Gastrocnemius medialis (tissue), 4 donors: ENCODE results near the gene ECT2L. TPM values are rescaled to one million over a fixed set of nuclear protein-coding genes. Genes with fewer than 3 reads are reported as not detected.

Experiments used
- ATAC-seq, 2 donors: fragments of 150-250 bp; one replicate each; pipeline ENCODE4 v1.9.1; 2016
- DNase-seq, 2 donors: peaks; one replicate each; pipeline ENCODE4 v3.0.0-alpha.2; 2019
- H3K27ac ChIP-seq, 4 donors: fragments of 200-600 bp; sonication (generic); 1 replicate in 1 of 4; 2 replicates in 3 of 4; pipeline ENCODE4 v1.5.1; 2016 to 2018; ENCODE audit warnings: mild to moderate bottlenecking in 2 of 4, moderate library complexity in 1 of 4
- H3K27me3 ChIP-seq, 3 donors: fragments of 200-600 bp; sonication (generic) in 2 of 3; 1 replicate in 1 of 3; 2 replicates in 2 of 3; pipeline versions ENCODE4 v1.5.1 to v1.6.0; 2016 to 2019; ENCODE audit warnings: mild to moderate bottlenecking in 1 of 3, moderate library complexity in 1 of 3
- H3K36me3 ChIP-seq, 2 donors: fragments of 200-600 bp; sonication (generic) in 1 of 2; one replicate each; pipeline ENCODE4 v1.5.1; 2017 to 2018
- H3K4me1 ChIP-seq, 2 donors: fragments of 200-600 bp; sonication (generic) in 1 of 2; one replicate each; pipeline ENCODE4 v1.5.1; 2016 to 2017; ENCODE audit warnings: mild to moderate bottlenecking in 2 of 2
- H3K4me3 ChIP-seq, 4 donors: fragments of 200-600 bp; sonication (generic) in 3 of 4; 1 replicate in 1 of 4; 2 replicates in 3 of 4; pipeline ENCODE4 v1.5.1; 2016 to 2019; ENCODE audit warnings: mild to moderate bottlenecking in 2 of 4
- H3K9me3 ChIP-seq, 3 donors: fragments of 200-600 bp; sonication (generic) in 2 of 3; 1 replicate in 1 of 3; 2 replicates in 2 of 3; pipeline ENCODE4 v1.5.1; 2016 to 2019
- POLR2A ChIP-seq, 2 donors: fragments of 450-650 bp; IDR thresholded peaks; one replicate each; pipeline ENCODE4 v1.6.1; 2017; ENCODE audit warnings: antibody characterized with exemption in 2 of 2, mild to moderate bottlenecking in 2 of 2, moderate library complexity in 2 of 2
- in situ Hi-C, 4 donors: fragments of 200-750 bp; cut with MboI; loops; one replicate each; pipeline versions ENCODE4 v1.15.0 to v1.8.0; 2017; ENCODE audit warnings: low sequenced_read_pairs in 4 of 4
- intact Hi-C: fragments of 100-400 bp; cut with DNase I; formaldehyde crosslinking; loops from one replicate; pipeline ENCODE4 v1.15.1; 2023; ENCODE audit warnings: low total_unique reads
- total RNA-seq, 4 donors: library from RNA; depleted of rRNA; stranded (reverse); fragments of >200 nt; gene quantifications; one replicate each; pipeline versions ENCODE4 v1.1.0 to v1.2.3, GENCODE V29; 2016
- TF ChIP-seq, protein P1 (sequence below), 5 experiments: fragments of 450-650 bp in 3 of 5; fragments of 200-600 bp in 2 of 5; sonication (generic) in 2 of 5; IDR thresholded peaks in 4 of 5; conservative IDR thresholded peaks in 1 of 5; 1 replicate in 4 of 5; 2 replicates in 1 of 5; pipeline ENCODE4 v1.5.1; 2016 to 2019; ENCODE audit warnings: antibody characterized with exemption in 5 of 5, mild to moderate bottlenecking in 3 of 5, moderate library complexity in 3 of 5

Gene ECT2L
- total RNA-seq, 4 donors from 2014 or later = not detected

DNA sequence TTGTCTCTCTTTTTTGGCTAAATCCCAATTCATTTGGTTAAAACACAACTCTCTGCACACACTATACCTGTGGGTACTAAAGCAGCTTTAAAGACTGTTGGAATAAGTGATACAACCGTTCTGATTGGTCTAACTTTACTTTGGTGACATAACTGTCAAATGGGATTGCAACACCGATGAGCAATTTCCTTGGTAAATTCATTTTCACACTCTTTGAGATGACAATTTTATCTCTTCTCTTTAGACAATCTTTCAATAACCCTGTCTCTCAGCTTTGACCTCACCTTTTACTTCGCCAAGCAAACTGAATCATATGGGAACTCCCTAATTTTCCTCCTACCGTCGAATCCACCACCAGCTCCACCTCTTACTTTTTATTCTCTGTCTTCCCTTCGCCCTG is 60.8 kb downstream of the ECT2L start:
- Histone ChIP-seq H3K9me3 (no peaks in the 10 kb centered on the region), H3K4me3 (no peak overlapping the region), H3K27me3 (no peaks in the 10 kb centered on the region), H3K27ac (no peak overlapping the region), H3K36me3 (no peaks in the 10 kb centered on the region), H3K4me1 (no peaks in the 10 kb centered on the region)
- in situ Hi-C loops (no loop called here), intact Hi-C loops (no loop called here)
- DNase-seq = no peak
- no peak for TF ChIP-seq POLR2A (IDR thresholded peaks at IDR 0.05)
- TF ChIP-seq, protein P1, sequence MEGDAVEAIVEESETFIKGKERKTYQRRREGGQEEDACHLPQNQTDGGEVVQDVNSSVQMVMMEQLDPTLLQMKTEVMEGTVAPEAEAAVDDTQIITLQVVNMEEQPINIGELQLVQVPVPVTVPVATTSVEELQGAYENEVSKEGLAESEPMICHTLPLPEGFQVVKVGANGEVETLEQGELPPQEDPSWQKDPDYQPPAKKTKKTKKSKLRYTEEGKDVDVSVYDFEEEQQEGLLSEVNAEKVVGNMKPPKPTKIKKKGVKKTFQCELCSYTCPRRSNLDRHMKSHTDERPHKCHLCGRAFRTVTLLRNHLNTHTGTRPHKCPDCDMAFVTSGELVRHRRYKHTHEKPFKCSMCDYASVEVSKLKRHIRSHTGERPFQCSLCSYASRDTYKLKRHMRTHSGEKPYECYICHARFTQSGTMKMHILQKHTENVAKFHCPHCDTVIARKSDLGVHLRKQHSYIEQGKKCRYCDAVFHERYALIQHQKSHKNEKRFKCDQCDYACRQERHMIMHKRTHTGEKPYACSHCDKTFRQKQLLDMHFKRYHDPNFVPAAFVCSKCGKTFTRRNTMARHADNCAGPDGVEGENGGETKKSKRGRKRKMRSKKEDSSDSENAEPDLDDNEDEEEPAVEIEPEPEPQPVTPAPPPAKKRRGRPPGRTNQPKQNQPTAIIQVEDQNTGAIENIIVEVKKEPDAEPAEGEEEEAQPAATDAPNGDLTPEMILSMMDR (IDR thresholded peaks at IDR 0.05 in 4 of 5, conservative IDR thresholded peaks at IDR 0.05 in 1 of 5) = no peak
- no peak for ATAC-seq

DNA sequence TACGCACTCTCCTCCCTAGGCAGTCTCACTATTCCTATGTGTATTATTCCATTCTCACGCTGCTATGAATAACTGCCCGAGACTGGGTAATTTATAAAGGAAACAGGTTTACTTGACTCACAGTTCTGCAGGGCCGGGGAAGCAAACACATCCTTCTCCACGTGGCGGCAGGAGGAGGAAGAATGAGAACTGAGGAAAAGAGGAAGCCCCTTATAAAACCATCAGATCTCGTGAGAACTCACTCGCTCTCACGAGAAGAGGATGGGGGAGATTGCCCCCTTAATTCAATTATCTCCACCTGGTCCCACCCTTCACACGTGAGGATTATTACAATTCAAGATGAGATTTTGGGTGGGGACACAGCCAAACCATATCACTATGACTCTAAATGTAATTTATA is 61.9 kb downstream of the ECT2L start:
- Histone ChIP-seq H3K9me3 (no peaks in the 10 kb centered on the region), H3K4me1 (no peaks in the 10 kb centered on the region), H3K36me3 (no peaks in the 10 kb centered on the region), H3K27ac (no peak overlapping the region), H3K27me3 (no peaks in the 10 kb centered on the region), H3K4me3 (no peak overlapping the region)
- in situ Hi-C loops = no loop called here
- DNase-seq = no peak
- intact Hi-C loops = no loop called here
- no peak for ATAC-seq
- TF ChIP-seq, protein P1 (IDR thresholded peaks at IDR 0.05 in 4 of 5, conservative IDR thresholded peaks at IDR 0.05 in 1 of 5) = no peak
- TF ChIP-seq POLR2A (IDR thresholded peaks at IDR 0.05) = no peak

DNA sequence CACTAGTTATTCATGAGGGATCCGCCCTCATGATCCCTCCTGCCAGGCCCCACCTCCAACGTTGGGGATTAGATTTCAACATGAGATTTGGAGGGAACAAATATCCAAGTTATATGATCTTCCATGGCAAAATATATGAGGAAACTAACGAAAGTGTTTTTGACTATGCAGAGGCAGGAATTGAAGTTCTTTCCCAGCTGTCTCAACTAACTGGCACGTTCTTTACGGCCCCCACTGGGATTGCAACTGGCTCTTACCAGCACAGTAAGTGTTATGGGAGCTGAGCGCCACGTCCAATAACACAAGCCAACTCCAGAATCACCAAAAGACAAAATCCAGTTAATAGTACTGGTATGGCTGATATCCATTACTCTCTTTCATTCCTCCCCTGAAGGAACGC is 66.6 kb downstream of the ECT2L start:
- Histone ChIP-seq H3K27ac (no peak overlapping the region), H3K36me3 (no peaks in the 10 kb centered on the region), H3K9me3 (no peaks in the 10 kb centered on the region), H3K4me3 (no peak overlapping the region), H3K27me3 (no peaks in the 10 kb centered on the region), H3K4me1 (no peaks in the 10 kb centered on the region)
- intact Hi-C loops (no loop called here), in situ Hi-C loops (no loop called here)
- ATAC-seq (peak in 1 of 2 donors; percentile 50), DNase-seq (no peak)
- no peak for TF ChIP-seq POLR2A (IDR thresholded peaks at IDR 0.05)
- TF ChIP-seq, protein P1 (IDR thresholded peaks at IDR 0.05 in 4 of 5, conservative IDR thresholded peaks at IDR 0.05 in 1 of 5) = no peak

DNA sequence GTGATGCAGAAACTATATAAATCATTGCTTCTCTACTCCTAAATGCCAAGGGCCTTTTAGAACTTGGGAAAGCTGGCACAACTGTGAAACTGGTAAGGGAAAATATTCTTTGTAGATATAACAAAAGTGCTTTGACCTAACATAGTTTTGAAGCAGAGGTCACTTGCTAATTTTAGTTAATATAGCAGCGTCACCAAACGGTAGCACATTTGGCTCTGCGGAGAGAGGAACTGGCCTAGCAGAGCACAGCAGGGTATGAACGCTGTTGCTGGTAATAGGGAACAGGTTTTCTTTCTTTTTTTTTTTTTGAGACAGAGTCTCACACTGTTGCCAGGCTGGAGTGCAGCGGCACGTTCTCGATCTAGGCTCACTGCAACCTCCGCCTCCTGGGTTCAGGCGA is 67.4 kb downstream of the ECT2L start:
- Histone ChIP-seq H3K36me3 (no peaks in the 10 kb centered on the region), H3K4me1 (no peaks in the 10 kb centered on the region), H3K9me3 (no peaks in the 10 kb centered on the region), H3K27me3 (no peaks in the 10 kb centered on the region), H3K27ac (no peak overlapping the region), H3K4me3 (no peak overlapping the region)
- intact Hi-C loops = no loop called here
- DNase-seq (no peak), ATAC-seq (no peak)
- in situ Hi-C loops = no loop called here
- TF ChIP-seq POLR2A (IDR thresholded peaks at IDR 0.05) = no peak
- TF ChIP-seq, protein P1 (IDR thresholded peaks at IDR 0.05 in 4 of 5, conservative IDR thresholded peaks at IDR 0.05 in 1 of 5) = no peak

DNA sequence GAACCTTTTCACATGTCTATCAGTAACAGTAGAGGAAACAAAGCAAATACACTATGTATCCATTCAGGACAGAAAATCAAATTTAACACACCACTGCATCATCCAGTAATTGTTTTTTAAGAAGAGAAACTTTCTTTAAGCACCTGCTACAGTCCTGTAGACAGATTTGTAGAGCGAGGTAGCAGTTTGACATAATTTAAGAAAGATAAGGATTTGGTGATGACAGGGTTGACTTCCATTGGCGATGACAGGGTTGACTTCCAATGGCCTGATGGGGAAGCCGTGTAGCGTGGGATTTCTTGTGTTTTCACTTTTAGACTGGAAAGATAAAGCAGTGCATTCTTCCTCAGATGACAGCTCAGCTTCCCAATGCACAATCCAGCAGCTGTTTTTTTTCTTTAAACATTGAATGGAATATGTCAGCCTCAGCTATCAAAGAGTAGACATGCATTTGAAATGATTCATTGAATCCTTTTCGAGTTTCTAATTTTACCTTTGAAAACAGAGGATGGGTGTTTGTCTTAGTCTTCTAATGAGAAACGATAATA is 68.5 kb downstream of the ECT2L start:
- H3K4me3 ChIP-seq = no peak overlapping the region
- DNase-seq (no peak), ATAC-seq (no peak)
- no peaks in the 10 kb centered on the region for H3K36me3 ChIP-seq
- no peaks in the 10 kb centered on the region for H3K9me3 ChIP-seq
- no peak overlapping the region for H3K27ac ChIP-seq
- H3K4me1 ChIP-seq = no peaks in the 10 kb centered on the region
- TF ChIP-seq POLR2A (IDR thresholded peaks at IDR 0.05) = no peak
- TF ChIP-seq, protein P1 (IDR thresholded peaks at IDR 0.05 in 4 of 5, conservative IDR thresholded peaks at IDR 0.05 in 1 of 5) = no peak
- H3K27me3 ChIP-seq = no peaks in the 10 kb centered on the region
- intact Hi-C loops (no loop called here), in situ Hi-C loops (no loop called here)
